H1 (cell line): ENCODE results near the gene IGLL5. TPM values are rescaled to one million over a fixed set of nuclear protein-coding genes. Genes with fewer than 3 reads are reported as not detected.

Source experiments
- CTCF ChIA-PET: fragments of 300-600 bp; sonication (Branson Sonifier 250); formaldehyde crosslinking; loops from one replicate; lab custom pipeline; 2021; ENCODE audit not compliant: partially characterized antibody; lab: Charles Lee
- POLR2A ChIA-PET: fragments of 300-600 bp; sonication (Branson Sonifier 250); formaldehyde crosslinking; loops from one replicate; lab custom pipeline; 2021; ENCODE audit warnings: inconsistent platforms; ENCODE audit not compliant: partially characterized antibody; lab: Charles Lee
- DNase-seq, 2 experiments: peaks; one replicate each; pipeline versions ENCODE4 v3.0.0 to v3.0.0-alpha.2; 2010 to 2022; ENCODE audit warnings: low spot score in 2 of 2, low read depth in 1 of 2, mixed read lengths in 1 of 2
- FAIRE-seq: peaks from 2 replicates; lab custom pipeline; 2011; peaks lifted over from hg19 to GRCh38; lab: Jason Lieb, UNC
- H2AFZ ChIP-seq: 2 replicates; pipeline ENCODE4 v1.8.1; 2012; ENCODE audit warnings: low read length, inconsistent platforms
- H2AK5ac ChIP-seq: 2 replicates; pipeline ENCODE4 v1.6.1; 2013; ENCODE audit warnings: low read depth, low read length
- H2BK120ac ChIP-seq: replicated peaks from 2 replicates; pipeline ENCODE3; 2013; ENCODE audit warnings: low read depth, low read length, inconsistent platforms
- H2BK12ac ChIP-seq: 2 replicates; pipeline ENCODE4 v1.6.1; 2013; ENCODE audit warnings: low read depth, low read length
- H2BK15ac ChIP-seq: 2 replicates; pipeline ENCODE4 v1.6.1; 2013; ENCODE audit warnings: low read length
- H2BK20ac ChIP-seq: 2 replicates; pipeline ENCODE4 v1.6.1; 2013; ENCODE audit warnings: low read length
- H2BK5ac ChIP-seq: 2 replicates; pipeline ENCODE4 v1.6.1; 2013; ENCODE audit warnings: low read depth, low read length
- H3K14ac ChIP-seq: 2 replicates; pipeline ENCODE4 v1.6.1; 2013; ENCODE audit warnings: inconsistent platforms; ENCODE audit not compliant: insufficient read length
- H3K18ac ChIP-seq: 2 replicates; pipeline ENCODE4 v1.6.1; 2013; ENCODE audit warnings: low read length; ENCODE audit errors: extremely low read depth
- H3K23ac ChIP-seq: 2 replicates; pipeline ENCODE4 v1.6.1; 2013; ENCODE audit warnings: inconsistent platforms; ENCODE audit not compliant: insufficient read length
- H3K23me2 ChIP-seq: 2 replicates; pipeline ENCODE4 v1.6.1; 2013; ENCODE audit warnings: low read depth, low read length
- H3K27ac ChIP-seq: 2 replicates; pipeline ENCODE4 v1.6.1; 2011; ENCODE audit warnings: low read depth, low read length, inconsistent platforms
- H3K27me3 ChIP-seq, 4 experiments: replicated peaks in 1 of 4; 1 replicate in 1 of 4; 2 replicates in 3 of 4; pipeline versions ENCODE4 v1.6.1 to v1.8.1; 2011 to 2013; ENCODE audit warnings: low read length in 3 of 4, mild to moderate bottlenecking in 3 of 4, inconsistent platforms in 2 of 4, mixed read lengths in 2 of 4, moderate library complexity in 1 of 4; ENCODE audit not compliant: control insufficient read depth in 3 of 4, insufficient read depth in 3 of 4; ENCODE audit errors: extremely low read depth in 1 of 4
- H3K36me3 ChIP-seq, 4 experiments: 2 replicates each; pipeline versions ENCODE4 v1.6.1 to v1.8.1; 2011 to 2013; ENCODE audit warnings: mild to moderate bottlenecking in 4 of 4, low read length in 3 of 4, moderate library complexity in 2 of 4, control low read depth in 1 of 4, inconsistent platforms in 1 of 4; ENCODE audit not compliant: insufficient read depth in 4 of 4, control insufficient read depth in 2 of 4
- H3K4ac ChIP-seq: replicated peaks from 2 replicates; pipeline ENCODE3; 2013; ENCODE audit warnings: low read length, low read depth, mixed read lengths, inconsistent platforms; ENCODE audit not compliant: insufficient read length
- H3K4me1 ChIP-seq, 4 experiments: replicated peaks in 1 of 4; 1 replicate in 1 of 4; 2 replicates in 3 of 4; pipeline versions ENCODE4 v1.6.1 to v1.8.1; 2011 to 2013; ENCODE audit warnings: low read length in 3 of 4, inconsistent platforms in 2 of 4, mixed read lengths in 1 of 4; ENCODE audit not compliant: insufficient read depth in 4 of 4, control insufficient read depth in 3 of 4
- H3K4me2 ChIP-seq, 2 experiments: 2 replicates each; pipeline versions ENCODE4 v1.6.1 to v1.8.1; 2011 to 2013; ENCODE audit warnings: low read depth in 2 of 2, low read length in 2 of 2, control low read depth in 1 of 2, inconsistent platforms in 1 of 2, mild to moderate bottlenecking in 1 of 2; ENCODE audit not compliant: insufficient read depth in 1 of 2
- H3K4me3 ChIP-seq, 4 experiments: fragments of 200-600, 300-600 bp in 1 of 4; sonication (generic), shearing (Covaris generic), sonication (Bioruptor Twin) in 1 of 4; 2 replicates each; pipeline versions ENCODE4 v1.5.1 to v1.8.1; 2011 to 2016; ENCODE audit warnings: low read length in 4 of 4, low read depth in 3 of 4, control low read depth in 2 of 4, inconsistent platforms in 2 of 4, mild to moderate bottlenecking in 2 of 4, mixed read lengths in 1 of 4, moderate library complexity in 1 of 4; ENCODE audit not compliant: insufficient read depth in 2 of 4; ENCODE audit errors: extremely low read depth in 1 of 4
- H3K56ac ChIP-seq: replicated peaks from 2 replicates; pipeline ENCODE3; 2013; ENCODE audit warnings: low read depth, mild to moderate bottlenecking, mixed read lengths, low read length, inconsistent platforms; ENCODE audit not compliant: insufficient read length
- H3K79me1 ChIP-seq: 2 replicates; pipeline ENCODE4 v1.6.1; 2013; ENCODE audit warnings: low read depth, low read length, control low read depth
- H3K79me2 ChIP-seq, 2 experiments: 2 replicates each; pipeline versions ENCODE4 v1.6.1 to v1.8.1; 2012 to 2013; ENCODE audit warnings: low read length in 2 of 2, mild to moderate bottlenecking in 2 of 2, inconsistent platforms in 1 of 2; ENCODE audit not compliant: insufficient read depth in 2 of 2, control insufficient read depth in 1 of 2
- H3K9ac ChIP-seq, 4 experiments: replicated peaks in 1 of 4; 1 replicate in 1 of 4; 2 replicates in 3 of 4; pipeline versions ENCODE4 v1.6.1 to v1.8.1; 2011 to 2013; ENCODE audit warnings: low read depth in 3 of 4, low read length in 3 of 4, control low read depth in 2 of 4, mild to moderate bottlenecking in 2 of 4, moderate library complexity in 2 of 4, inconsistent platforms in 1 of 4; ENCODE audit errors: extremely low read depth in 1 of 4
- H3K9me3 ChIP-seq, 2 experiments: 2 replicates each; pipeline versions ENCODE4 v1.6.1 to v1.8.1; 2012 to 2013; ENCODE audit warnings: mild to moderate bottlenecking in 2 of 2, moderate library complexity in 2 of 2, control low read depth in 1 of 2, inconsistent platforms in 1 of 2, low read depth in 1 of 2, low read length in 1 of 2, mixed read lengths in 1 of 2; ENCODE audit not compliant: insufficient read depth in 2 of 2
- H4K20me1 ChIP-seq, 2 experiments: replicated peaks in 1 of 2; 2 replicates each; pipeline versions ENCODE3 to v1.8.1; 2011 to 2013; ENCODE audit warnings: inconsistent platforms in 2 of 2, low read length in 2 of 2, mild to moderate bottlenecking in 1 of 2; ENCODE audit not compliant: insufficient read depth in 2 of 2, control insufficient read depth in 1 of 2
- H4K5ac ChIP-seq: 2 replicates; pipeline ENCODE4 v1.6.1; 2013; ENCODE audit warnings: low read length, low read depth, mixed read lengths, inconsistent platforms; ENCODE audit not compliant: insufficient read length
- H4K8ac ChIP-seq: 2 replicates; pipeline ENCODE4 v1.8.0; 2013; ENCODE audit warnings: mild to moderate bottlenecking, moderate library complexity, low read length, inconsistent platforms; ENCODE audit not compliant: insufficient read depth; ENCODE audit errors: extremely low read depth
- H4K91ac ChIP-seq: replicated peaks from 2 replicates; pipeline ENCODE3; 2013; ENCODE audit warnings: low read length, mixed read lengths, inconsistent platforms; ENCODE audit not compliant: insufficient read length
- SAP30 ChIP-seq: fragments of 300-600 bp; sonication (generic); IDR thresholded peaks from 2 replicates; pipeline ENCODE4 v1.7.1; 2012; ENCODE audit warnings: low read length, moderate library complexity, mild to moderate bottlenecking, inconsistent platforms; ENCODE audit not compliant: insufficient read depth, insufficient replicate concordance
- SP2 ChIP-seq: IDR thresholded peaks from 2 replicates; pipeline ENCODE4 v1.6.1; 2012; ENCODE audit warnings: mild to moderate bottlenecking, low read length, inconsistent platforms
- TCF12 ChIP-seq: IDR thresholded peaks from 2 replicates; pipeline ENCODE4 v1.6.1; 2011; ENCODE audit warnings: low read depth, mild to moderate bottlenecking, low read length
- WGBS, 2 experiments: shearing (Covaris generic) in 1 of 2; methylation state at CpG; one replicate each; pipeline versions ENCODE4 v1.1.6 to v1.1.7; 2013 to 2015; ENCODE audit warnings: low lambda C conversion rate in 2 of 2, mixed read lengths in 2 of 2, inconsistent platforms in 1 of 2, low coverage in 1 of 2, missing lambda C conversion rate in 1 of 2; ENCODE audit not compliant: insufficient replicate concordance in 2 of 2, insufficient coverage in 1 of 2, insufficient read length in 1 of 2; ENCODE audit errors: extremely low coverage in 1 of 2, missing lambda C conversion rate in 1 of 2; 5-methylcytosine and 5-hydroxymethylcytosine counted together
- polyA plus RNA-seq, 7 experiments: library from polyadenylated mRNA; depleted of rRNA in 3 of 7; stranded (reverse) in 5 of 7; unstranded in 2 of 7; fragments of >200 nt in 5 of 7; fragments of 200-250 nt in 2 of 7; gene quantifications; 1 replicate in 5 of 7; 2 replicates in 1 of 7; 4 replicates in 1 of 7; pipeline versions ENCODE4 v1.2.1 to v1.2.3, GENCODE V29; 2011 to 2013; ENCODE audit warnings: missing spikeins in 2 of 7, mixed read lengths in 2 of 7
- total RNA-seq: library from RNA; stranded (reverse); fragmentation: NEBNext Ultra II Directional; extraction: Animal tissue kit (Norgen Biotek cat#: 25700); gene quantifications from 2 replicates; pipeline ENCODE4 v1.2.1, GENCODE V29; 2021

Gene IGLL5
- total and polyA plus RNA-seq, 2 of the 8 experiments (the other 6 are each of a cell fraction or from before 2014, with no cell fraction given): not detected

GRCh38 chr22:22840780-22841179 is 46.8 kb upstream of the IGLL5 start:
- peaks cover 21 to 28% of the 10 kb centered on the region in 2 experiments; a peak in 3 of 4 replicates for H3K9me3 ChIP-seq
- no peak overlapping the region for H2BK12ac ChIP-seq
- H3K23me2 ChIP-seq: no peaks in the 10 kb centered on the region
- no peaks in the 10 kb centered on the region for H3K79me2 ChIP-seq
- peaks cover 2 to 29% (median 11%) of the 10 kb centered on the region in 4 experiments; a peak in 6 of 7 replicates for H3K27me3 ChIP-seq
- no peak overlapping the region for H2BK5ac ChIP-seq
- H2BK20ac ChIP-seq: no peak overlapping the region
- no peak for TF ChIP-seq SAP30
- TF ChIP-seq SP2: no peak
- no peak for TF ChIP-seq TCF12
- no peak for DNase-seq
- H3K23ac ChIP-seq: no peak overlapping the region
- H3K18ac ChIP-seq: no peak overlapping the region
- no peak overlapping the region for H2AFZ ChIP-seq
- H3K36me3 ChIP-seq: no peaks in the 10 kb centered on the region
- H4K8ac ChIP-seq: no peak overlapping the region
- no peak overlapping the region for H3K14ac ChIP-seq
- no peak overlapping the region for H3K56ac ChIP-seq
- no peak overlapping the region for H4K5ac ChIP-seq
- H2AK5ac ChIP-seq: no peak overlapping the region
- FAIRE-seq: no peak
- H2BK15ac ChIP-seq: no peak overlapping the region
- H3K9ac ChIP-seq: no peak overlapping the region
- no peaks in the 10 kb centered on the region for H3K4me1 ChIP-seq
- no peaks in the 10 kb centered on the region for H4K20me1 ChIP-seq
- no peaks in the 10 kb centered on the region for H3K79me1 ChIP-seq
- H3K27ac ChIP-seq: no peak overlapping the region
- H4K91ac ChIP-seq: no peak overlapping the region
- ChIA-PET POLR2A (no interaction called here), CTCF (no interaction called here)
- H3K4me2 ChIP-seq: no peak overlapping the region
- WGBS, 2 experiments: 69% methylated on average over 2 of the region's 2 CpGs; no CpG with 5 or more reads in 1 of the 2 experiments
- H3K4ac ChIP-seq: no peak overlapping the region
- H3K4me3 ChIP-seq: no peak overlapping the region
- no peak overlapping the region for H2BK120ac ChIP-seq
